ENCODE data around the gene CTCFL. TPM values are rescaled to one million over a fixed set of nuclear protein-coding genes. Genes with fewer than 3 reads are reported as not detected.

The CTCFL gene
- total RNA-seq, 1 donor = not detected

DNA sequence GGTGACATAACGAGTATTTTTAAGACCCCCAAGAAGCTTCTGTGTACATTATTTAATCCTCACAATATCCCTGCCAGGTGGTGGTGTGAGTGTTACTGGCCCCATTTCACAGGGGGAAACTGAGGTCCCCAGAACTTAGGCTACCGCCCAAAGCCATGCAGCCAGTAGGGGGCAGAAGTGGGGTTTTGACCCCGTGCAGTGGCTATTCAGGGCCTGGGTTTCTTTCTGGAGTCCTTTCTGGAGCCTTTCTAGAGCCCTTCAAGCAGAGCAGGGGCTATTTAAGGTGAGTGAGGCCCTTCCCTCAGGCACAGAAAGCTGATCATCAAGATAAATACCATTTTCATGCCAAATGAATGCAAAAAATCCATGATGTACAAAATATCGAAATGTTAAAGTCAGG is 59.0 kb downstream of the CTCFL start:
- TF ChIP-seq, protein P1, sequence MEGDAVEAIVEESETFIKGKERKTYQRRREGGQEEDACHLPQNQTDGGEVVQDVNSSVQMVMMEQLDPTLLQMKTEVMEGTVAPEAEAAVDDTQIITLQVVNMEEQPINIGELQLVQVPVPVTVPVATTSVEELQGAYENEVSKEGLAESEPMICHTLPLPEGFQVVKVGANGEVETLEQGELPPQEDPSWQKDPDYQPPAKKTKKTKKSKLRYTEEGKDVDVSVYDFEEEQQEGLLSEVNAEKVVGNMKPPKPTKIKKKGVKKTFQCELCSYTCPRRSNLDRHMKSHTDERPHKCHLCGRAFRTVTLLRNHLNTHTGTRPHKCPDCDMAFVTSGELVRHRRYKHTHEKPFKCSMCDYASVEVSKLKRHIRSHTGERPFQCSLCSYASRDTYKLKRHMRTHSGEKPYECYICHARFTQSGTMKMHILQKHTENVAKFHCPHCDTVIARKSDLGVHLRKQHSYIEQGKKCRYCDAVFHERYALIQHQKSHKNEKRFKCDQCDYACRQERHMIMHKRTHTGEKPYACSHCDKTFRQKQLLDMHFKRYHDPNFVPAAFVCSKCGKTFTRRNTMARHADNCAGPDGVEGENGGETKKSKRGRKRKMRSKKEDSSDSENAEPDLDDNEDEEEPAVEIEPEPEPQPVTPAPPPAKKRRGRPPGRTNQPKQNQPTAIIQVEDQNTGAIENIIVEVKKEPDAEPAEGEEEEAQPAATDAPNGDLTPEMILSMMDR (IDR thresholded peaks at IDR 0.05; ENCODE audit: insufficient read depth, low read depth, low read length) = no peak
- DNase-seq (ENCODE audit: low read depth) = no peak
- H3K4me3 ChIP-seq (ENCODE audit: low read depth, low read length) = no peak overlapping the region

DNA sequence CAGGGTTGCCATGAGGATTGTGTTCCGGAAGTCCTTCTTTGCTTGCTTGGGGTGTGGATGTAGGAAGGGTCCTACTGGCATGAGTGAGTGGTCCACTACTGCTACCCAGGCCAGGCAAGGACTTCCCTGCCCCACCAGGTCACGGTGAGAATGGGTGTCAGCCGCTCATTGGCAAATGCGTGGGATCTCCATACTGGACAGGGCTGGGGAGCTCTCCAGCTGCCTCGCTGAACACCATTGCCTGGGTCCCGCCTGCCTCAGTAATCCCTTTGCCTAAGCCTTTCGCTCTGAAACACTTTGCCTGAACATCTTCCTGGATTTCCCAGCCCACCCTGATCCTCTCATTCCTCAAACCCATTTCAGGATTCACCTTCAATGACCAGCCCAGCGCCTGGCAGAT is 59.5 kb downstream of the CTCFL start:
- DNase-seq (ENCODE audit: low read depth) = no peak
- TF ChIP-seq, protein P1 (IDR thresholded peaks at IDR 0.05; ENCODE audit: insufficient read depth, low read depth, low read length) = no peak
- H3K4me3 ChIP-seq (ENCODE audit: low read depth, low read length) = no peak overlapping the region

DNA sequence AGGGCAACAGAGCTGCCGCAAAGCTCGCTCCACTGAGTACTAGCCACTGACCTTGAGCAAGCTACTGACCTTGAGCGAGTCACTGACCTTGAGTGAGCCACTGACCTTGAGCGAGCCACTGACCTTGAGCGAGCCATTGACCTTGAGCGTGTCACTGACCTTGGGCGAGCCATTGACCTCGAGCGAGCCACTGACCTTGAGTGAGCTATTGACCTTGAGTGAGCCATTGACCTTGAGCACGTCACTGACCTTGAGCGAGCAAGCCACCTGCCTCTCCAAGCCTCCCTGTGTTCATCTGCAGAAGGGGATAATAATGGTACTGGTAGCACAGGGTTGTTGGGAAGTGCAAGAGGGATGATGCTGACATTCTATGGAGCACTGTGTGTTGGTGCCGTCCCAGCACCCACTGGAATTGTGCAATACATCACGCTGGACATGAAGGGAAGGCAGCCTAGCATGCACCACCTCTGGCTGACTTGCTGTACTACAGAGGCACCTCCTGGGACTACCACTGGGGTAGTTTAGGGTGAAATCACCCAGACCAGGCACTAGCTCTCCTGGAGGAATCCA is 60.2 kb downstream of the CTCFL start:
- no peak overlapping the region for H3K4me3 ChIP-seq (ENCODE audit: low read depth, low read length)
- TF ChIP-seq, protein P1 (IDR thresholded peaks at IDR 0.05; ENCODE audit: insufficient read depth, low read depth, low read length) = peak; percentile 40
- DNase-seq (ENCODE audit: low read depth) = peak; percentile 41

DNA sequence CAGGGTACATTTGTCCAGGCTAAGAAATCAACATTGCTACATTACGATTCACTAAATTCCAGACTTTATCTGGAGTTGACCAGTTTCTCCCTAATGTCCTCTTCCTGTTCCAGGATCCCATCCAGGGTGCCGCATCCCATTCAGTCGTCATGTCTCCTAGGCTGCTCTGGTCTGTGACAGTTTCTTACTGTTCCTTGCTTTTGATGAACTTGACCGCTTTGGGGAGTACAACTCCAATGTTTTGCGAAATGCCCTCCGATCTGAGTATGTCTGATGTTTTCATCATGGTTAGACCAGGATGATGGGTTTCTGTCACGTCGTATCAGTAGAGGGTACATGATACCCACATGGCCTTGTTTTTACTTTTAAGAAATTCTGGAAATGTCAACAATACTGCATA is 62.2 kb downstream of the CTCFL start:
- no peak for DNase-seq (ENCODE audit: low read depth)
- no peak overlapping the region for H3K4me3 ChIP-seq (ENCODE audit: low read depth, low read length)
- TF ChIP-seq, protein P1 (IDR thresholded peaks at IDR 0.05; ENCODE audit: insufficient read depth, low read depth, low read length) = no peak

DNA sequence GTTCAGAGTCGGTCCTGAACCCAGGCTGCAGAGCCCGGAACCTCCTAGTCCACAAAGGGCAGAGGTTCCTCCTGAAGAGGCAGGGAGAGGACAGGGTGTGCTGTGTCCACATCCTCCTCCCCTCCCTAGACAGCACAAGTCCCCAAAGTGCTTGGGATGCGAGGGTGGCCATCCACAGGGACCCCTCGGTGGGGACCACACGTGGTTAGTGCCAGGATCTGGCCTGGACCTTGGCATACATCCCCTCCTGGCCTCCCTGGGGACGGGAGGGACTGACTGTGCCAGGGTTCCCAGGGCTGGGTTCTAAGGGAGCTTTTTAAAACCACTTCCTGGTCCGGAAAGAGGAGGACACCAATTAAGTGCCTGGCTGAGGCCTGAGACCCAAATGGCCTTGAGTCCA is 63.2 kb downstream of the CTCFL start:
- TF ChIP-seq, protein P1 (IDR thresholded peaks at IDR 0.05; ENCODE audit: insufficient read depth, low read depth, low read length) = no peak
- DNase-seq (ENCODE audit: low read depth) = no peak
- H3K4me3 ChIP-seq (ENCODE audit: low read depth, low read length) = no peak overlapping the region

DNA sequence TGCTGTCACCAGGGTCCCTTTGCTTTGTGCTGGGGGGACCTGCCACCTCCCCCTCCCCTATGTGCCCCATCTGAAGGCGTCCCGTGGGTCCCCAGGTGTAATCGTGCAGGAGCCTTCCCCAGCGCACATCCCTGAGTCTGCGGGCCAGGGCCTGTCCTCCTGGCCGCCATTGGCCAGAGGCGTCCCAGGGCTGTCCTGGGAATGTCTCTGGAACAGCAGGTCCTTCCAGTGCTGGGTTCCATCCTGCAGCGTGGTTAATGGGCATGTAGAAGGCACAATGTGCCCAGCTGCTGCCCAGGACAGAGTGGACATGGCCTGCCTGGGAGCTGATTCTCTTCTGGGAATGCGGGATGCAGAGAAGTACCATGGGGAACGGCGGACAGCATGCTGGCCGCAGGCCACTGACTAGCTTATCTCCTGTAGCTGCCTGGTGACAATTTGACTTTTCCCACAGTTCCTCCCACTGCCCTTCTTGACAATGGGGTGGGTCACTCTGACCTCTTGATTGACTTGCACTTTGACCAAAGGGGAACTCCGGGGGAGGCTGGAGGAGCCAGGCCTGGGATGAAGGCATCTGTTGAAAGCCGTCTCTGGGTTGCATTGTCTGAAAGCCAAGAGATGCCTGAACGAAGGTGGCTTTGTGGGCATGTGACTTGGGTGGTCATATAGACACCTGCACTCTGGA is 64.0 kb downstream of the CTCFL start:
- DNase-seq (ENCODE audit: low read depth) = no peak
- TF ChIP-seq, protein P1 (IDR thresholded peaks at IDR 0.05; ENCODE audit: insufficient read depth, low read depth, low read length) = no peak
- H3K4me3 ChIP-seq (ENCODE audit: low read depth, low read length) = no peak overlapping the region
